Frontal cortex (tissue), 4 donors: ENCODE measurements around the gene ZCWPW1. TPM values are rescaled to one million over a fixed set of nuclear protein-coding genes. Genes with fewer than 3 reads are reported as not detected.
"Not testable (repeated sequence)": the region's sequence is repeated elsewhere in the genome, so short reads cannot be mapped to it uniquely, and the experiment has no call there.

Experiments used
- DNase-seq, 2 donors: peaks; one replicate each; pipeline ENCODE4 v3.0.0; 2012; ENCODE audit warnings: low spot score in 2 of 2
- FAIRE-seq: peaks from 2 replicates; lab custom pipeline; 2012; peaks lifted over from hg19 to GRCh38; lab: Jason Lieb, UNC
- total RNA-seq: library from RNA; depleted of rRNA; stranded (reverse); fragments of >200 nt; gene quantifications from one replicate; pipeline ENCODE4 v1.2.3, GENCODE V29; 2014
- donor health status: control.
- donor health status: control.
- donor health status: control.

Gene ZCWPW1
- total RNA-seq, 1 donor from 2014 or later, result 2.0 TPM

DNA sequence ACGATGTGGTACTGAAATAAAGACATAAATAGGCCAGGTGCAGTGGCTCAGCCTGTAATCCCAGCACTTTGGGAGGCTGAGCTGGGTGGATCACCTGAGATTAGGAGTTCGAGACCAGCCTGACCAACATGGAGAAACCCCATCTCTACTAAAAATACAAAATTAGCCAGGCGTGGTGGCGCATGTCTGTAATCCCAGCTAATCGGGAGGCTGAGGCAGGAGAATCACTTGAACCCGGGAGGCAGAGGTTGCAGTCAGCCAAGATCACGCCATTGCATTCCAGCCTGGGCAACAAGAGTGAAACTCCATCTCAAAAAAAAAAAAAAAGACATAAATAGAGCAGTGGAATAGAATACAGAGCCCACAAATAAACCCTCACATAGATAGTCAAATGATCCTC is 64.7 kb downstream of the ZCWPW1 start:
- FAIRE-seq, DNase-seq: not testable (repeated sequence)

DNA sequence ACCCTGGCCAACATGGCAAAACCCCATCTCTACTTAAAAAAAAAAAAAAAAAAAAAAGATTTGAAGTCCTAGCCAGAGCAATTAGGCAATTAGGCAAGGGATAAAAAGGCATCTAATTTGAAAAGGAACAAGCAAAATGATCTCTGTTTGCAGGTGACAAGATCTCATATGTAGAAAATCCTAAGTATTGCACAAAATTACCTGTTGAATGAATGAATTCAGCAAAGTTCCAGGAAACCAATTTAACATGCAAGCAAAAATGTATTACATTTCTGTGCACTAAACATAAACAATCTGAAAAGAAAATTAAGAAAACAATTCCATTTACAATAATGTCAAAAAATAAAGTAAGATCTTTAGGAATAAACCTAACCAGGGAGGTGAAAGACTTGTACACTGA is 65.4 kb downstream of the ZCWPW1 start:
- DNase-seq, result no peak
- FAIRE-seq, result no peak

DNA sequence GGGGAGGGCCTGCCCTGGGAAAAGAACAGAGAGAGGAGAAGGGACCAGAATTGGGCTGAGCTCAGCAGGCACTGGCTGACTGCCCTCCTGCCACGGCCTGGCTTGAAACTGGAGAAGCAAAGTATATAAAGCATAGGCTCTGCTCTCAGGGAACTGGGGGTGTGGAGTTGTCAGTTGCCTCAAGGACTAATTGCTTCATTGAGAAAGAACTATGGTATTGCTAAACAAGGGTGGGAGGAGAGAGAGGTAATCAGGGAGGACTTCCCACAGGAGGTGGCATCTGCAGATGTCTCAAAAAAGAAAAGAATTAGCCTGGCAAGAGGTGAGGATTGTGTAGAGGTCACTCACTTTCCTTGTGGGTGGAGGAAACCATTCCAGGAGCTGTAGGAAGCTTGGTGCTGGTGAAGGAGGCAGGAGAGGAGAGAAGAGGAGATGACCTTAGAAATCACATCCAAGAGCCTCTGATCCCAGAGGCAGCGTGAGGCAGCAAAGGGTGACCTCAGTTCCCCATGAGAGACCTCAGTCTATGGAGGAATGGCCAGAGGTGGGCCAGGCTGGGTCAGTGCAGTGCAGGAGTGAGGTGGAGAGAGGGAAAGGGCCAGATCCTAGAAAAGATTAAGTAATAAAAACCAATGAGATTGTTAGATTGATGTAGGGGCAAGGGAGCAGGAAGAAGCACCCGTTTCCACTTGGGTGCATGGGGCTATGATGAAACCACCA is 68.2 kb downstream of the ZCWPW1 start:
- no peak for DNase-seq
- FAIRE-seq, result no peak

DNA sequence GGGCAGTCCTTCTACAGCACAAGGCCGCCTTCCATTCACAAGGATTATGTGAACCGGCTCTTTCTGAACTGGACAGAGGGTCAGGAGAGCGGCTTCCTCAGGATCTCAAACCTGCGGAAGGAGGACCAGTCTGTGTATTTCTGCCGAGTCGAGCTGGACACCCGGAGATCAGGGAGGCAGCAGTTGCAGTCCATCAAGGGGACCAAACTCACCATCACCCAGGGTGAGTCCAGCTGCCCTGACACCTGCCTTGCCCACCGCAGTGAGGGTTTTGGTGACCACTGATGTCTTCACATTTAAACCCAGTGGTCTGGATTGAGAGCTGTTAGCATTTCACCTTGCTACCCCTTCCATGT is 69.7 kb downstream of the ZCWPW1 start:
- FAIRE-seq (no peak), DNase-seq (no peak)

- no peak for FAIRE-seq
- DNase-seq, result no peak
These were observed 70.3 kb downstream of the ZCWPW1 start, which contains the start of gene PILRB for GRCh38 chr7:100358027-100358856. PILRB (plus strand) TSS chr7:100358117; CDS start chr7:100358303, 186 bp downstream.

GRCh38 chr7:100357131-100357561 is 71.4 kb downstream of the ZCWPW1 start:
- no peak for DNase-seq
- no peak for FAIRE-seq

GRCh38 chr7:100356416-100357068 is 72.0 kb downstream of the ZCWPW1 start:
- DNase-seq (no peak), FAIRE-seq (no peak)

DNA sequence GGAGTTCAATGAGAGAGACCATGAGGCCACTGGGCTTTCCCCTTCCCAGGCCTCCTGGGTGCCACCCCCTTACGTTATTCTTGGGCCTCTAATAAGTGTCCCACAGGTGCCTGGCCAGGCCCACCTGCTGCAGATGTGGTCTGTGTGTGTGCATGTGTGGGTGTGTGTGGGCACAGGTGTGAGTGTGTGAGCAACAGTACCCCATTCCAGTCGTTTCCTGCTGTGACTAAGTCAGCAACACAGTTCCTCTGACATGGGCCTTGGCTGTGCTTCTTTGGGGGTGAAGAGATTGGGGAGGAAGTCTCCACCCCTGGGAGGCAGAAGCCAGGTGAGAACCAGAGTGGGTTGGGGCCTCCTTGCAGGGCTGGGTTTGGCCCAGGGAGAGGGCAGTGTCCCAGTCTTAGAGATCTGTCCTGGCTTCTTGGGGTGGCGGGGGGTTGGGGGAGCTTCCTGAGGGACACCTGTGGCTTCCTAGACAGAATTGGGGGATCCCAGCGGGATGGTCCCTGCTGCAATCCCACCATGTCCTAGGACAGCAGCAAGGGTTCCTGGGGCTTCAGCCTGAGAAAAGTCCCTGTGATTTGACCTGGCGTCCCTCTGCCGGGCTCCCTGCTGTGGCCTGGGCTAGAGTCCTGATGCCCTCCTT is 74.7 kb downstream of the ZCWPW1 start:
- DNase-seq (no peak), FAIRE-seq (no peak)

GRCh38 chr7:100352984-100353684 is 75.4 kb downstream of the ZCWPW1 start:
- FAIRE-seq (no peak), DNase-seq (no peak)

- DNase-seq, FAIRE-seq: not testable (repeated sequence)
These were observed 76.2 kb downstream of the ZCWPW1 start for GRCh38 chr7:100352230-100352781.

DNA sequence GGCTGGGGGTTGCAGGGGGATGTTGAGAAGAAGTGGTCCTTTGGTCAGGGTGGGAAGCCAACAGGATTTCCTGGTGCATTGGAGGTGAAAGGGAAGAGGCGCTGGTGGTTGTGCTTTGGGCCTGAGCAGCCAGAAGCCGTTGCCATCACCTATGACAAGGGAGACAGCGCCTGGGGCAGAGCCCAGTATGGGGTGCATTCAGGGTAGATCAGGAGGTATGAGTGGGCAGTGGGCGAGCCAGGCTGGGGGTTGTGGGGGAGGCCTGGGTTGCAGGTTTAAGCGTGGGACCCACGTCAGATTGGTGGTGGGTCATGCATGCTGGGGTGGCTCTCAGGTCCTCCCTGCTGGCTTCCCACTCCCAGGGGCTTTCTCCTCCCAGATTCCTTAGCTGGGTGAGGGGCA is 76.8 kb downstream of the ZCWPW1 start:
- FAIRE-seq (no peak), DNase-seq (no peak)

Other genes with a start within 250 kb of the ZCWPW1 start
- gene PVRIG, start 208.8 kb downstream of the ZCWPW1 start, total RNA-seq, result not detected
- not detected for gene SPDYE3, start 121.0 kb downstream of the ZCWPW1 start, total RNA-seq
- gene PILRB, start 70.6 kb downstream of the ZCWPW1 start, total RNA-seq, result 9.0 TPM
- 0.82 TPM for gene PILRA, start 55.2 kb downstream of the ZCWPW1 start, total RNA-seq
- 27.7 TPM for gene MEPCE, start 1.1 kb upstream of the ZCWPW1 start, total RNA-seq
- gene PPP1R35, start 7.8 kb upstream of the ZCWPW1 start, total RNA-seq, result 7.3 TPM
- not detected for gene SPACDR, start 35.6 kb upstream of the ZCWPW1 start, total RNA-seq
- 7.3 TPM for gene TSC22D4, start 50.5 kb upstream of the ZCWPW1 start, total RNA-seq
- gene NYAP1, start 55.2 kb upstream of the ZCWPW1 start, total RNA-seq, result 55.0 TPM
- gene AGFG2, start 110.5 kb upstream of the ZCWPW1 start, total RNA-seq, result 2.0 TPM
- not detected for gene SAP25, start 145.2 kb upstream of the ZCWPW1 start, total RNA-seq
- 6.1 TPM for gene LRCH4, start 157.4 kb upstream of the ZCWPW1 start, total RNA-seq
- gene FBXO24, start 157.6 kb upstream of the ZCWPW1 start, total RNA-seq, result 0.41 TPM
- gene PCOLCE, start 173.7 kb upstream of the ZCWPW1 start, total RNA-seq, result 3.3 TPM
- 9.0 TPM for gene MOSPD3, start 183.8 kb upstream of the ZCWPW1 start, total RNA-seq
- gene TFR2, start 212.8 kb upstream of the ZCWPW1 start, total RNA-seq, result 2.9 TPM
- 163 TPM for gene ACTL6B, start 227.7 kb upstream of the ZCWPW1 start, total RNA-seq
- gene GNB2, start 245.0 kb upstream of the ZCWPW1 start, total RNA-seq, result 72.6 TPM